ENCODE results near the gene ANKRD28. TPM values are rescaled to one million over a fixed set of nuclear protein-coding genes. Genes with fewer than 3 reads are reported as not detected.
A peak's percentile ranks its signal among the peaks of the same experiment; 100 is the strongest.

Gene ANKRD28
- total RNA-seq, 4 donors from 2014 or later, result 20.0 to 86.8 (median 37.6) TPM

DNA sequence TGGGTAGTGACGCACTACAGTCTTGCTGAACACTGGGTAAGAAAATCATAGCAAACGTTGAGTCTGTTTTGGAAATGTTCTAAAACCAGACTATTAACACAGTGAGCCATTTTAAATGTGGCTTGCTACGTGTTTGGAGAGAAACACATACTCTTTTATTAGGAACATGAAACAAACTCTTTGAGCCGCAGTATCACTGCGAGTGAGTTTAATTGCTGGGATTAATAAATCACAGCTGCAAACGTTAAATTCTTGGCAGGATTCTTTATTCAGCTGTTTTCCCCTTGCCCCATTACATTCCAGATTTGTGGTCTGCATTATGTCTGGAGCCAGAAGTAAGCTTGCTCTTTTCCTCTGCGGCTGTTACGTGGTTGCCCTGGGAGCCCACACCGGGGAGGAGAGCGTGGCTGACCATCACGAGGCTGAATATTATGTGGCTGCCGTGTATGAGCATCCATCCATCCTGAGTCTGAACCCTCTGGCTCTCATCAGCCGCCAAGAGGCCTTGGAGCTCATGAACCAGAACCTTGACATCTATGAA lies 162.6 kb downstream of the ANKRD28 start:
- H3K27ac ChIP-seq, result peak overlapping the region; percentile 85 to 95
- no peaks in the 10 kb centered on the region for H3K9me3 ChIP-seq
- TF ChIP-seq, protein P1, sequence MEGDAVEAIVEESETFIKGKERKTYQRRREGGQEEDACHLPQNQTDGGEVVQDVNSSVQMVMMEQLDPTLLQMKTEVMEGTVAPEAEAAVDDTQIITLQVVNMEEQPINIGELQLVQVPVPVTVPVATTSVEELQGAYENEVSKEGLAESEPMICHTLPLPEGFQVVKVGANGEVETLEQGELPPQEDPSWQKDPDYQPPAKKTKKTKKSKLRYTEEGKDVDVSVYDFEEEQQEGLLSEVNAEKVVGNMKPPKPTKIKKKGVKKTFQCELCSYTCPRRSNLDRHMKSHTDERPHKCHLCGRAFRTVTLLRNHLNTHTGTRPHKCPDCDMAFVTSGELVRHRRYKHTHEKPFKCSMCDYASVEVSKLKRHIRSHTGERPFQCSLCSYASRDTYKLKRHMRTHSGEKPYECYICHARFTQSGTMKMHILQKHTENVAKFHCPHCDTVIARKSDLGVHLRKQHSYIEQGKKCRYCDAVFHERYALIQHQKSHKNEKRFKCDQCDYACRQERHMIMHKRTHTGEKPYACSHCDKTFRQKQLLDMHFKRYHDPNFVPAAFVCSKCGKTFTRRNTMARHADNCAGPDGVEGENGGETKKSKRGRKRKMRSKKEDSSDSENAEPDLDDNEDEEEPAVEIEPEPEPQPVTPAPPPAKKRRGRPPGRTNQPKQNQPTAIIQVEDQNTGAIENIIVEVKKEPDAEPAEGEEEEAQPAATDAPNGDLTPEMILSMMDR (IDR thresholded peaks at IDR 0.05), result no peak
- peak in 1 of 2 donors; percentile 13 for TF ChIP-seq POLR2A (IDR thresholded peaks at IDR 0.05)
- H3K27me3 ChIP-seq, result no peaks in the 10 kb centered on the region
- peaks cover 0 to 11% of the 10 kb centered on the region in 2 donors for H3K4me1 ChIP-seq
- intact Hi-C loops (cut with DNase I; ENCODE audit: low total_unique reads), result no loop called here
- no peak overlapping the region for H3K4me3 ChIP-seq
- peak; percentile 74 to 83 for DNase-seq
- H3K36me3 ChIP-seq, result no peaks in the 10 kb centered on the region

DNA sequence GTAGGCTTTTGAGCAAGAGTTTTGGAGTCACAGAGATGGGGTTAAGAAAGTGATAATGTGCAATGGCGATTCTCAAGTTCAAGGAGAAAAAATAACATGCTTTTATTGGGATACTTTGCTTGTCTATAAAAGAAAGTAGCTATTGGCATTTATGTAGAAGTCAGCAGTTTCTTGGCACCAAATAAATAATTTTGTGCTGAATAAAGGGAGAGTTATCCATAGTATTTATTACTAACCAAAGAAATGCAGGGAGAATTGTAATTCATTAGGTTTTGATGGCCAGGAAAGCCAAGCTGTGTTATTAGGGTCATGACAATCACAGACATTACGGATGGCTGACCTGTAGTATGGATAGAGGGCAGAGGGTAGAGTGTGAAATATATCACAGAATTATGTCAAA lies 163.1 kb downstream of the ANKRD28 start:
- no peak for TF ChIP-seq POLR2A (IDR thresholded peaks at IDR 0.05)
- TF ChIP-seq, protein P1 (IDR thresholded peaks at IDR 0.05), result no peak
- Histone ChIP-seq H3K4me3 (no peak overlapping the region), H3K9me3 (no peaks in the 10 kb centered on the region), H3K27me3 (no peaks in the 10 kb centered on the region), H3K36me3 (no peaks in the 10 kb centered on the region), H3K27ac (peak overlapping the region; percentile 85 to 95), H3K4me1 (peaks cover 0 to 11% of the 10 kb centered on the region in 2 donors)
- intact Hi-C loops (cut with DNase I; ENCODE audit: low total_unique reads), result no loop called here
- no peak for DNase-seq

DNA sequence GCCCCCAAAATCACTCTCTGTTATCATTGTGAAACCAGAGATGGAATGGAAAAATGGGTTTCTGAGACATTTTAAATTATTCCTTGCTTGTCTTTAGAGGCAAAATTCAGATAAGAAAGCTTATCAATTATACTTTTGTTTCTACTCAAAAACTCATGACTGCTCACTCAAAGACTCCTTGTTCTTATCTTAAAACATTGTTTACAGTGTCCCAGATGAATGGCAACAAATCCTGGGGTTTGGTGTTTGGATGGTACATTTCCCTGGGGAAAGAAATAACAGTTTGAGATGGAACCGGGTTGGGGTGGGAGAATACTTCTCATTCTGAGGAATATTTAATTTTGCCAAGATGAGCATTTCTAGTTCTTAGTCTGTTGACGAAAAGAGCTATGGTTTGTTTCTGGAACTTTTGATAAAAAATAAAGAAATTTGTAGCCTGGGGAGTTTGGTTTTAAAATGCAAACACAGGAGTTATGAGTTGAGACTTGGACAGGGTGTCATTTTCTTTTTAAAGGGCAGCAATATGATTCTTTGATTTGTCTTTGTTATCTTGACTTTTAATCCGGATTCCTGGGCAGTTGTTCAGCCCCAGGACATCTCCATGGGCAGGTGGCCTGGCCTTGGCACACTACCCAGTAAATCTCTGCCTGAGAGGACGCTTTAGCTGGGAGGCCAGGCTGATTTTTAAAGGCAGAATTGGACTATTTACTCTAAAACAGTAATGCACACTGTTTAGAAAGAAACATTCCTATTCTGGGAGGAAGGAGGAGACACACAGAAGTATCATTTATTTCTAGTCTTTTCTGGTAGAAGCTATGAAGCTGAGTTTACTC lies 163.8 kb downstream of the ANKRD28 start:
- no peaks in the 10 kb centered on the region for H3K36me3 ChIP-seq
- H3K27ac ChIP-seq, result peak overlapping the region; percentile 85 to 95
- peaks cover 0 to 11% of the 10 kb centered on the region in 2 donors for H3K4me1 ChIP-seq
- TF ChIP-seq, protein P1 (IDR thresholded peaks at IDR 0.05), result no peak
- no peak for TF ChIP-seq POLR2A (IDR thresholded peaks at IDR 0.05)
- intact Hi-C loops (cut with DNase I; ENCODE audit: low total_unique reads), result no loop called here
- H3K9me3 ChIP-seq, result no peaks in the 10 kb centered on the region
- H3K27me3 ChIP-seq, result no peaks in the 10 kb centered on the region
- DNase-seq, result no peak
- no peak overlapping the region for H3K4me3 ChIP-seq

DNA sequence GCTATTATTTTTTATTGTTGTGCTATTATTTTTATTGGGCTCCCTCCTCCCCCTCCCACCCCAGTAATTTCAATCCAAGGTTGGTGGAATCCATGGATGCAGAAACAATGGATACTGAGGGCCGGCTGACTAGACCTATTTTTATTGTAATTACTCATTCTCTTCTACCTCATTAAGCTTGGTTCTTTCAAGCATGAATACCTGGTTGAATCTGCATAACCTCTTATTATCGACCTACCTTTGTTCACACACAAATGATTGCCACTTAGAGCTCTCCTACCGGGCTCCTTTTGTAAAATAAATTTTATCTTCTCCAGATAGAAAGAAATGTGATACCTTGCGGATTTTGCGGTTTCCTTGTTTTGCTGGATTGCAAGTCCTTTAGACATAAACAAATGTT lies 164.6 kb downstream of the ANKRD28 start:
- DNase-seq, result no peak
- TF ChIP-seq POLR2A (IDR thresholded peaks at IDR 0.05), result no peak
- TF ChIP-seq, protein P1 (IDR thresholded peaks at IDR 0.05), result no peak
- Histone ChIP-seq H3K4me1 (peaks cover 0 to 11% of the 10 kb centered on the region in 2 donors), H3K4me3 (no peak overlapping the region), H3K27me3 (no peaks in the 10 kb centered on the region), H3K36me3 (no peaks in the 10 kb centered on the region), H3K9me3 (no peaks in the 10 kb centered on the region), H3K27ac (peak overlapping the region; percentile 85 to 95)
- intact Hi-C loops (cut with DNase I; ENCODE audit: low total_unique reads), result no loop called here

DNA sequence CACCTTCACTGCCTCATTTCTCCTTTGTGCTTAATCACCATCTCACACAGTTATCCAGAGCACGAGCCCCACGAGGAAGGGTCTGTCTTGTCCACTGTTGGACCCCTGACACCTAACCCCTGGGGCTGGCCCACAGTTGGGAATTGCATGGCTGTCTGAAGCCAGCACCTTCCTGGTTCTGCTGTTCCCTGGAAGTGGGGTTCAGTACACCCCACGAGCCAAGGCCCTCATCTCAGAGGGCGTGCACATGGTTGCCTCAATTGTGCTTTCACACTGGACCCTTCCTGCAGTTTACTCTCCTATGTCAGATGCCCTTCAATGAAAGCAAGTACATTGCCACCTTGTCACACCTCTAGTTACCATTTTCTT lies 165.6 kb downstream of the ANKRD28 start:
- Histone ChIP-seq H3K27ac (peak overlapping the region in 1 of 2 donors; percentile 7), H3K4me3 (no peak overlapping the region), H3K9me3 (no peaks in the 10 kb centered on the region), H3K4me1 (peaks cover 0 to 6% of the 10 kb centered on the region in 2 donors), H3K27me3 (no peaks in the 10 kb centered on the region), H3K36me3 (no peaks in the 10 kb centered on the region)
- intact Hi-C loops (cut with DNase I; ENCODE audit: low total_unique reads), result no loop called here
- DNase-seq, result no peak
- TF ChIP-seq, protein P1 (IDR thresholded peaks at IDR 0.05), result no peak
- no peak for TF ChIP-seq POLR2A (IDR thresholded peaks at IDR 0.05)

All from uterus (tissue), 4 donors.